AG04449 (cell line): Measurements from ENCODE around the gene STN1.

Experiments
- CTCF ChIA-PET: fragments of 350-600 bp; formaldehyde crosslinking; extraction: SDS; loops from one replicate; lab custom pipeline; 2021; ENCODE audit warnings: antibody characterized with exemption; lab: Yijun Ruan, JAX
- POLR2A ChIA-PET: fragments of 400-600, 350-600 bp; formaldehyde crosslinking; extraction: SDS; loops from one replicate; lab custom pipeline; 2020; ENCODE audit warnings: antibody characterized with exemption, inconsistent platforms; lab: Yijun Ruan, JAX
- DNase-seq: peaks from one replicate; pipeline ENCODE4 v3.0.0-alpha.2; 2010; ENCODE audit warnings: low read depth, low spot score
- H3K4me3 ChIP-seq: 2 replicates; pipeline ENCODE4 v1.5.1; 2011; ENCODE audit warnings: low read depth, mild to moderate bottlenecking, control low read depth, low read length
- TF ChIP-seq, protein P1 (sequence below): IDR thresholded peaks from one replicate; pipeline ENCODE4 v1.5.1; 2011; ENCODE audit warnings: mild to moderate bottlenecking, moderate library complexity, low read length, control low read depth, inconsistent platforms; ENCODE audit not compliant: insufficient read depth; ENCODE audit errors: missing control alignments

STN1 gene

GRCh38 chr10:103882285-103883007 lies 35.5 kb downstream of the STN1 start:
- ChIA-PET CTCF (interaction anchor here (0.6 to 14.4 kb wide), 5 partner anchors 19 to 485 kb away, joined by 3 to 552 read pairs (median 4); partner anchors contain the start of gene SH3PXD2A), POLR2A (no interaction called here)
- H3K4me3 ChIP-seq, result no peak overlapping the region
- TF ChIP-seq, protein P1, sequence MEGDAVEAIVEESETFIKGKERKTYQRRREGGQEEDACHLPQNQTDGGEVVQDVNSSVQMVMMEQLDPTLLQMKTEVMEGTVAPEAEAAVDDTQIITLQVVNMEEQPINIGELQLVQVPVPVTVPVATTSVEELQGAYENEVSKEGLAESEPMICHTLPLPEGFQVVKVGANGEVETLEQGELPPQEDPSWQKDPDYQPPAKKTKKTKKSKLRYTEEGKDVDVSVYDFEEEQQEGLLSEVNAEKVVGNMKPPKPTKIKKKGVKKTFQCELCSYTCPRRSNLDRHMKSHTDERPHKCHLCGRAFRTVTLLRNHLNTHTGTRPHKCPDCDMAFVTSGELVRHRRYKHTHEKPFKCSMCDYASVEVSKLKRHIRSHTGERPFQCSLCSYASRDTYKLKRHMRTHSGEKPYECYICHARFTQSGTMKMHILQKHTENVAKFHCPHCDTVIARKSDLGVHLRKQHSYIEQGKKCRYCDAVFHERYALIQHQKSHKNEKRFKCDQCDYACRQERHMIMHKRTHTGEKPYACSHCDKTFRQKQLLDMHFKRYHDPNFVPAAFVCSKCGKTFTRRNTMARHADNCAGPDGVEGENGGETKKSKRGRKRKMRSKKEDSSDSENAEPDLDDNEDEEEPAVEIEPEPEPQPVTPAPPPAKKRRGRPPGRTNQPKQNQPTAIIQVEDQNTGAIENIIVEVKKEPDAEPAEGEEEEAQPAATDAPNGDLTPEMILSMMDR, result no peak
- DNase-seq, result no peak

DNA sequence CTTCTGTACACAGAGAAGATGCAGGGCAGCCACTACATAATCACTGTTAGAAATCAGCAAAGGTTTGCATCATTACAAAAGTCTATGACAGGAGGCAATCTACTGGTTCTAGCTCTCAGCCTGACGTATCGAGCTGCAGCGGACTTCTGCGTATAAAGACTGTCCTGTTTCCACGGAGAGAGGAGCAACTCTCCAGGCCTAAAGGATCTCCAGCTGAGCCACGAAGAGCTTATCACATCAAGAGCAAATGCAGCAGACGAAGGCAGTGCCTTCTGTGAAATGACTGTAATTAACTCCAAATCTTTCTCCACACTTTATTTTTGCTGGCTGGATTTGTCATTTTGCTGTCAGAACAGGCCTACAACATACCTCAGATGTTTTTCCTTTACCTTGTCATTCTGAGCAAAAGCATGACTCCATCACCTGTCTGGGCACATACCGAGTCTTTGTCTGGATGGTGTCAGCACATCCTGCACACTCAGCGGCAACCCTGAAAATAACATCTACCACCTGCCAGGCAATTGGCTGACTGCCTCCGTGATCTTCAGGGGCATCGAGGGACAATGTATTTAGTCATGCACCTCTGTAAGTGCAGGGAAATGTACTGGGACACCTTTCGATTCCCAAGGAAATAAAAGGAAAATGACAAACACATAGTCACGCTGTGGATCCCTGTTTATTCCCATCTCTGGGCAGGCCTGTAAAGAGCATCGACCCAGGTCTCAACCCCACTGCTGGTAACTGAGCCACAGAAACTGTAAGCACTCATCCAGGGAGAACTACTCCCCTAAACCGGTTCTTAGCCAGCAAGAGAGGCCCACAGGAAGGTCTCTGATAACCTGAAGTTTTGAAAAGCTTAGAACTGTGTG lies 36.3 kb downstream of the STN1 start:
- TF ChIP-seq, protein P1, result no peak
- no peak overlapping the region for H3K4me3 ChIP-seq
- POLR2A ChIA-PET, result no interaction called here
- DNase-seq, result no peak
- CTCF ChIA-PET, result interaction anchor here (0.6 to 14.4 kb wide), 6 partner anchors 20 to 485 kb away, joined by 3 to 552 read pairs (median 4); partner anchors contain the start of gene SH3PXD2A

DNA sequence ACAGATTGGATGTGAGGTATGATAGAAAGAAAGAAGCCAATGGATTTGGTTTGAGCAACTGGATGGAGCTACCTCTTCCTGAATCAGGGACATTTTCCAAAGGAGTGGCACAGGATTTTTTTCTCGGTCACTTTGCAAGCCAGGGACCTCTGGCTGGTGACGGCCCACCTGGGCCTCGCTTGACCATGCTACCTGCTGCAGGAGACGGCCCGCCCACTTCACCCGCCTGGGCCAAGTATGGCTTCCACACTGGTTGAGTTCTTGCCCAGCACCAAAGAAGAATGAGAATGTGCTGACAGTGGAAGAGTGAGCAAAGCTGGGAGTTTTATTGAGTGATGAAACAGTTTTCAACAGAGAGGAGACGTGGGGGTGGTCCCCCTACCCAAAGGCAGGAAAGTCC lies 38.2 kb downstream of the STN1 start:
- ChIA-PET CTCF (interaction anchor here (0.5 to 14.4 kb wide), 4 partner anchors 10 to 228 kb away, joined by 3 to 552 read pairs (median 24); partner anchors contain the start of gene SH3PXD2A), POLR2A (no interaction called here)
- no peak for DNase-seq
- no peak overlapping the region for H3K4me3 ChIP-seq
- TF ChIP-seq, protein P1, result no peak

DNA sequence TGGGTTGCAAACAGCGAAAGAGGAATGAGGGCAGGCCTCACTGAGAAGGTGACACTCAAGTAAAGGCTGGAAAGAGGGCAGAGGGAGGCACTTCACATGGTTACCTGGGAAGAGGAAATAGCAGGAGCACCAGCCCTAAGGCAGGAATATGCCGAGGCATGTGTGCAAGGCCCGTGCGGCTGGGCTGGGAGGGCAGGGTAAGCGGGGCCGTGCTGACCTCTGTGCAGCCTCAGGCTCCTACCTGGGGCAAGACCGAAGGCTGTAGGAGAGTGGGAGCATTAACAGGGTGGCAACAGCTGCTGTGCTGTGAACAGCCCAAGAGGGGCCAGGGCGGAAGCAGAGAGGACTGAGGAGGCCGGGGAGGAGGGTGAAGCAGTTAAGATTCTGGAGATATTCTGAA lies 38.6 kb downstream of the STN1 start:
- no peak overlapping the region for H3K4me3 ChIP-seq
- TF ChIP-seq, protein P1, result no peak
- no peak for DNase-seq
- ChIA-PET POLR2A (no interaction called here), CTCF (interaction anchor here (0.9 to 14.4 kb wide), 3 partner anchors 11 to 167 kb away, joined by 3 to 552 read pairs (median 45); partner anchors contain the start of gene SH3PXD2A)

DNA sequence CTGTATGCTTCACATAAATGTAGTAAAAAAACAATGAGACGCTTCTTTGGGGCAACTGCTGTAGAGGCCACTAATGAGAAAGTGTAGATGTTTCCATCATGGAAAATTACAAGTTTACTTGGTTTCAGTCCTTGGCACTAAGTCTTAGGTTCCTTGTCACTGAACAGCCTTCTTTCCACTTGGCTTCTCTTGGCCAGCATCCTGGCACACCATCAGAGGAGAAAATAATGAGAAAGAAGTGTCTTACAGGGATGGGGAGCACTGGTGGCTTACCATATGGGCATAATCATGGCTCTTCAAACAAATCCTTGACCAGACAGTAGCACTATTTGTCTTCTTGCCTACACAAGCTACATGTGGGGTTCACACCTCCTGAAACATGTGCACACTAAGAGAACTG lies 40.1 kb downstream of the STN1 start:
- CTCF ChIA-PET, result interaction anchor here (1.1 to 14.4 kb wide), 5 partner anchors 8 to 165 kb away, joined by 3 to 552 read pairs (median 4); no protein-coding TSS in a partner anchor
- no peak overlapping the region for H3K4me3 ChIP-seq
- no peak for DNase-seq
- POLR2A ChIA-PET, result no interaction called here
- TF ChIP-seq, protein P1, result no peak
